GM13977 (cell line): ENCODE measurements around the gene ULK4.

Experiments
- DNase-seq: peaks from one replicate; pipeline ENCODE4 v3.0.0; 2012; ENCODE audit warnings: low spot score
- CTCF ChIP-seq: IDR thresholded peaks from 2 replicates; pipeline ENCODE4 v1.5.1; 2012; ENCODE audit warnings: mild to moderate bottlenecking, control low read depth; ENCODE audit not compliant: insufficient read depth; ENCODE audit errors: extremely low read depth, missing control alignments
- in situ Hi-C: fragments of 300-500 bp; cut with MboI; formaldehyde crosslinking; loops from one replicate; pipeline ENCODE4 v1.12.0; 2022; ENCODE audit warnings: low sequenced_read_pairs, low pct_unique_long_range_greater_than_20kb, mixed read lengths, inconsistent platforms; ENCODE audit not compliant: unreplicated experiment

Gene ULK4

GRCh38 chr3:41301548-41301947 is 660.4 kb downstream of the ULK4 start:
- TF ChIP-seq CTCF: no peak

GRCh38 chr3:41299036-41299435 is 662.9 kb downstream of the ULK4 start:
- no peak for DNase-seq
- in situ Hi-C loops: no loop called here
- TF ChIP-seq CTCF: no peak

More at GRCh38 chr3:41301548-41301947, 660.4 kb downstream of the ULK4 start:
- no peak for DNase-seq
- in situ Hi-C loops: no loop called here

GRCh38 chr3:41297750-41298149 is 664.2 kb downstream of the ULK4 start:
- no peak for DNase-seq
- TF ChIP-seq CTCF: no peak
- in situ Hi-C loops: no loop called here

GRCh38 chr3:41296556-41296955 is 665.3 kb downstream of the ULK4 start:
- in situ Hi-C loops: no loop called here
- TF ChIP-seq CTCF: no peak
- DNase-seq: no peak

GRCh38 chr3:41295740-41296139 is 666.2 kb downstream of the ULK4 start:
- DNase-seq: no peak
- no peak for TF ChIP-seq CTCF
- in situ Hi-C loops: no loop called here

GRCh38 chr3:41293169-41293681 is 668.7 kb downstream of the ULK4 start:
- TF ChIP-seq CTCF: no peak
- in situ Hi-C loops: no loop called here
- no peak for DNase-seq

GRCh38 chr3:41290736-41291135 is 671.2 kb downstream of the ULK4 start:
- no peak for TF ChIP-seq CTCF
- in situ Hi-C loops: no loop called here
- DNase-seq: no peak
